Stomach smooth muscle (tissue), 2 donors: ENCODE data around the gene ITPRID2.

Experiments used
- H3K27ac ChIP-seq: one replicate; pipeline ENCODE4 v1.7.0; 2013; ENCODE audit warnings: mild to moderate bottlenecking, low read length, inconsistent platforms
- H3K27me3 ChIP-seq, 2 donors: one replicate each; pipeline ENCODE4 v1.7.0; 2013; ENCODE audit warnings: low read length in 2 of 2; ENCODE audit not compliant: insufficient read depth in 2 of 2, control insufficient read depth in 1 of 2
- H3K36me3 ChIP-seq, 2 donors: one replicate each; pipeline ENCODE4 v1.7.0; 2013; ENCODE audit warnings: low read length in 2 of 2; ENCODE audit not compliant: control insufficient read depth in 2 of 2, insufficient read depth in 2 of 2
- H3K4me1 ChIP-seq: one replicate; pipeline ENCODE4 v1.7.0; 2013; ENCODE audit warnings: low read length; ENCODE audit not compliant: control insufficient read depth, insufficient read depth
- H3K4me3 ChIP-seq, 2 donors: one replicate each; pipeline ENCODE4 v1.7.0; 2013; ENCODE audit warnings: low read length in 2 of 2
- H3K9ac ChIP-seq, 2 donors: one replicate each; pipeline ENCODE4 v1.7.0; 2013; ENCODE audit warnings: low read length in 2 of 2, mild to moderate bottlenecking in 1 of 2
- H3K9me3 ChIP-seq, 2 donors: one replicate each; pipeline ENCODE4 v1.7.0; 2013; ENCODE audit warnings: low read length in 2 of 2; ENCODE audit not compliant: control insufficient read depth in 2 of 2
- donor health status: healthy.
- donor health status: Pancreatic carcinoma.

The ITPRID2 gene

DNA sequence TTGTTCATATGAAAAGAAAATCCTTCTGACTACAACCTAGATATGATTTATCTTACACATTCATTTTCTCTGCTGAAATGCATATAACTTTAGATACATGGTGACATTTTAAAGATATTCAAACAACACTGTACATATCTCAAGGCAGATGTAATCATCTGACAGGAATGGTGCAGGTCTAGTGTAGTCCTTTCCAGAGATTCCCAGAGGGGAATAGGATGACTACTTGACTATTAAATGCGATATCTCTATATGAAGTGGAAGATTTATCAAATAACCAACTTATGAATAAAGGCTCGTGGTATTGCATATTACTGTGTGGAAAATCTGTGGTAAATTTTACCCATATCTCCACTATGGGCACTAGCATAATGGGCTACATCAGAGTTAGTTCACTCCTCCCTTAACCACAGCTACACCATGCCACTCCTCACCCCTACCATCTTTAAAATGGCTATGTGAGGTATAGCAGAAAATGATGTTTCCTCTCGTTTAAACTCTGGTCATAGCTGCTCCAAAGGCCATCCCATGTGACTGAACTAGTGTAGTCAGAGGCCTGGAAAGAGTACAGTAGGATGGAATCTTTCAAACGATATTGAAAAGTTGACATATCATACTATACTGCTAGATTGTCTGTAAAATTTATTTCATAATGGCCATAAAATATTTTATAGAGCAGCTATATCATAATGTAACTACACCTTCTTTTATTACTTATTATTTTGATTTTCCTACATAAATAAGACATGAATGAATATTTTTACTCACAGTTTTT, 9.1 kb upstream of the ITPRID2 start:
- H3K4me3 ChIP-seq: no peak overlapping the region
- H3K4me1 ChIP-seq: no peaks in the 10 kb centered on the region
- H3K27me3 ChIP-seq: no peaks in the 10 kb centered on the region
- H3K36me3 ChIP-seq: no peaks in the 10 kb centered on the region
- no peaks in the 10 kb centered on the region for H3K9me3 ChIP-seq
- no peak overlapping the region for H3K27ac ChIP-seq
- no peak overlapping the region for H3K9ac ChIP-seq

- no peaks in the 10 kb centered on the region for H3K27me3 ChIP-seq
- no peak overlapping the region for H3K9ac ChIP-seq
- H3K9me3 ChIP-seq: no peaks in the 10 kb centered on the region
- no peak overlapping the region for H3K27ac ChIP-seq
- no peak overlapping the region for H3K4me3 ChIP-seq
- H3K4me1 ChIP-seq: no peaks in the 10 kb centered on the region
- no peaks in the 10 kb centered on the region for H3K36me3 ChIP-seq
These were observed 6.9 kb upstream of the ITPRID2 start for GRCh38 chr2:181884601-181885000.

GRCh38 chr2:181885096-181885495, 6.4 kb upstream of the ITPRID2 start:
- H3K27ac ChIP-seq: no peak overlapping the region

DNA sequence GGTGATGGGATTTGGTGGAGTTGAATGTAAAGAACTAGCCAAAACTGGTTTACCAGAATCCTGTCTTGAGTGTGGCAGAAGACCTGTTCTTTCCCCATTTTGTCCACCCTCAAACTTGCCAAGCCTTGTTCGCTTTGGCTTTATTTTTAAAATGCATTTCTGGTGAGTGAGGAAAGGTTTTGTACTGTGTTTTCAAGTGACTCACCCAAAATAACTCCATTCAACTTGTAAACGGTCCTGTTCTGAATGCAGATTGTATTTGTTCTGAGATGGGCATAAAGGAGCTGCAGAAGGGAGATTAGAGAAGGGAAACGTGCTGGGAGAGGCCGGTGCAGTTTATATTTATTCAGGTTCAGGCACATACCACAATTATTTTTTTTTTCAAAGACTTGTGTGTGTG, 5.3 kb upstream of the ITPRID2 start:
- Histone ChIP-seq H3K4me3 (no peak overlapping the region), H3K27ac (no peak overlapping the region), H3K4me1 (no peaks in the 10 kb centered on the region), H3K9me3 (no peaks in the 10 kb centered on the region), H3K27me3 (no peaks in the 10 kb centered on the region), H3K9ac (no peak overlapping the region), H3K36me3 (no peaks in the 10 kb centered on the region)

More at GRCh38 chr2:181885096-181885495, 6.4 kb upstream of the ITPRID2 start:
- H3K27me3 ChIP-seq: no peaks in the 10 kb centered on the region
- H3K4me1 ChIP-seq: no peaks in the 10 kb centered on the region
- no peak overlapping the region for H3K9ac ChIP-seq
- H3K9me3 ChIP-seq: no peaks in the 10 kb centered on the region
- no peaks in the 10 kb centered on the region for H3K36me3 ChIP-seq
- H3K4me3 ChIP-seq: no peak overlapping the region

GRCh38 chr2:181887045-181887444, 4.5 kb upstream of the ITPRID2 start:
- Histone ChIP-seq H3K27me3 (no peaks in the 10 kb centered on the region), H3K4me1 (no peaks in the 10 kb centered on the region), H3K9me3 (no peaks in the 10 kb centered on the region), H3K9ac (no peak overlapping the region), H3K36me3 (no peaks in the 10 kb centered on the region), H3K27ac (no peak overlapping the region), H3K4me3 (no peak overlapping the region)

DNA sequence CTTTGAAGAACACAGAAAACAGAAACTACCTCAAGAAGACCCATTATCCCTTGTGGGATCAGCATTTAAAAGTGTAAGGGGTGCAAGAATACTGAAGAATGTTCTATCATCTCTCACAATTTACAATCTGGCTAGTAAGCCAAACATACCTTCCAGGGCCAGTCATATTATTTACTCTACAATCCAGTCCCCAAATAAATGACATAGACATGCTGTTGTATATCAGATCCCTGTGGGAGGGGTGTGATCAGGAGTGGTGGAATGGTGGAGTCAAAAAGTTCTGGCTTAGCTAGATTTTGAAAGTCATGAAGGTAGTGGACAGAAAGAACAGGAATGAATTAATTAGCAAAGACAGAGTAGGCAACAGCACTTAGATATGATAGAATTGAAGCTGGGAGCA, 1.8 kb upstream of the ITPRID2 start:
- Histone ChIP-seq H3K9me3 (no peaks in the 10 kb centered on the region), H3K4me1 (peaks cover 5% of the 10 kb centered on the region), H3K9ac (no peak overlapping the region), H3K4me3 (no peak overlapping the region), H3K36me3 (no peaks in the 10 kb centered on the region), H3K27ac (no peak overlapping the region), H3K27me3 (no peaks in the 10 kb centered on the region)

GRCh38 chr2:181890271-181890670, 1.3 kb upstream of the ITPRID2 start:
- Histone ChIP-seq H3K27me3 (no peaks in the 10 kb centered on the region), H3K9ac (no peak overlapping the region), H3K27ac (no peak overlapping the region), H3K36me3 (no peaks in the 10 kb centered on the region), H3K4me1 (peaks cover 5% of the 10 kb centered on the region), H3K4me3 (no peak overlapping the region), H3K9me3 (no peaks in the 10 kb centered on the region)

DNA sequence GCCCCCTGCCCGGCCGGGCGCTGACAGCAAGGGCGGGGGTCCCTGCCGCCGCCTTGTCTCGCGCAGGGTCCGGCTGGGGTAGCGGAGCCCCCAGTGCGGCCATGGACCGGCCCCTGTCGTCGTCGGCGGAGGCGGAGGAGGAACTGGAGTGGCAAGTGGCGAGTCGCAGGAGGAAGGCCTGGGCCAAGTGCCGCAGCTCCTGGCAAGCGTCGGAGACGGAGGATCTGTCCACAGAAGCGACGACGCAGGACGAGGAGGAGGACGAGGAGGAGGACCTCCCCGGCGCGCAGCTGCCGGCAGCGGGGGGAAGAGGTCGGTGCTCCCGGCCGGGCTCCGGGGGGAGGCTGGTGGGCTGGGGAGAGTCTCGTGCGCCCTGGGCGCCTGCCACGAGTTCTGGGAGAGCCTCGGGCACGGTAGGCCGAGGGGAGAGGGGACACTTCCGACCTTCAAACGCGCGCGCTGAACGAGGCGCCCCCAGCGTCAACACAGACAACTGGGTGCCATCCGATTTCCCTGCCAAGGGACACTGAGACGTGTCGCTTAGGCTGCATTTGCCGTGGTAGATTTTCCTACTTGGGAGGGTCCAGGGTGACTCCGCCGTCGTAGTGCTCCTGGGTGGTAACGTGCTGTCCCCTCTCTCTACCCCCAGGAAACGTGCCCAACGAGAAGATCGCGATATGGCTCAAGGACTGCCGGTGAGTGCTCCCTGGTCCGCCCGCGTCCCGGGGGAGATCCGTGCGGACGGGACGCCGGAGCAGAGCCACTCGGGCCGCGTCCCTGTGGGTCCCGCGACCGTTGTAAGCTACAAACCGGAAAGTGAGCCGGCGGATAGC, 652 bp downstream of the ITPRID2 start:
- peaks cover 5% of the 10 kb centered on the region for H3K4me1 ChIP-seq
- H3K36me3 ChIP-seq: no peaks in the 10 kb centered on the region
- H3K4me3 ChIP-seq: peak overlapping the region; percentile 86 to 99
- no peaks in the 10 kb centered on the region for H3K27me3 ChIP-seq
- H3K9ac ChIP-seq: peak overlapping the region; percentile 73 to 91
- no peaks in the 10 kb centered on the region for H3K9me3 ChIP-seq
- peak overlapping the region; percentile 68 for H3K27ac ChIP-seq

GRCh38 chr2:181892799-181893435, 1.4 kb downstream of the ITPRID2 start:
- H3K27me3 ChIP-seq: no peaks in the 10 kb centered on the region
- H3K27ac ChIP-seq: no peak overlapping the region
- H3K4me3 ChIP-seq: peak overlapping the region; percentile 86 to 99
- peak overlapping the region; percentile 73 to 91 for H3K9ac ChIP-seq
- H3K36me3 ChIP-seq: no peaks in the 10 kb centered on the region
- no peaks in the 10 kb centered on the region for H3K9me3 ChIP-seq
- H3K4me1 ChIP-seq: peaks cover 5% of the 10 kb centered on the region

DNA sequence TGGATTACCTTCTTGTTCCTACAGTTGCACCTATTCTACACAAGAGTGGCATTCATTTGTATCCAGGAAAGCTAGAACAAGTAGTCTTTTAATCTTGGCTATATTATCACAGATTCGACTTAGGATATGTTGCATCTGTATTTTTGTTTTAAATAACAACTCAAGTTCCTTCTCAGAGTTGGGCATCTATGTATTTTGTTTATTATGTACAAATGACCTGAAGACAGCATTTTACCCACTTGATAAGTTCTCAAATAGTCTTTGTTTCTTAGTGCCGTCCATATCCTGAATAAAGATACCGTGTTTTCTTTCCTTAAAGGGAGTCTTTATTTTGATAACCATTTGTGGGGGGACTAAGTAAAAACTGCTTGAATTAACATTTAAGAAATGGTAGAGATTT, 2.9 kb downstream of the ITPRID2 start:
- Histone ChIP-seq H3K9ac (peak overlapping the region in 1 of 2 donors; percentile 30), H3K27ac (no peak overlapping the region), H3K9me3 (no peaks in the 10 kb centered on the region), H3K27me3 (no peaks in the 10 kb centered on the region), H3K4me3 (peak overlapping the region; percentile 9 to 36), H3K4me1 (peaks cover 5% of the 10 kb centered on the region), H3K36me3 (peaks cover 3 to 6% of the 10 kb centered on the region in 2 donors)
